ENCODE results near the gene MIEF2. TPM values are rescaled to one million over a fixed set of nuclear protein-coding genes. Genes with fewer than 3 reads are reported as not detected.
A peak's percentile ranks its signal among the peaks of the same experiment; 100 is the strongest.
"Not testable (repeated sequence)": the region's sequence is repeated elsewhere in the genome, so short reads cannot be mapped to it uniquely, and the experiment has no call there.

Gene MIEF2
- total RNA-seq, 1 donor from 2014 or later: 154 TPM

DNA sequence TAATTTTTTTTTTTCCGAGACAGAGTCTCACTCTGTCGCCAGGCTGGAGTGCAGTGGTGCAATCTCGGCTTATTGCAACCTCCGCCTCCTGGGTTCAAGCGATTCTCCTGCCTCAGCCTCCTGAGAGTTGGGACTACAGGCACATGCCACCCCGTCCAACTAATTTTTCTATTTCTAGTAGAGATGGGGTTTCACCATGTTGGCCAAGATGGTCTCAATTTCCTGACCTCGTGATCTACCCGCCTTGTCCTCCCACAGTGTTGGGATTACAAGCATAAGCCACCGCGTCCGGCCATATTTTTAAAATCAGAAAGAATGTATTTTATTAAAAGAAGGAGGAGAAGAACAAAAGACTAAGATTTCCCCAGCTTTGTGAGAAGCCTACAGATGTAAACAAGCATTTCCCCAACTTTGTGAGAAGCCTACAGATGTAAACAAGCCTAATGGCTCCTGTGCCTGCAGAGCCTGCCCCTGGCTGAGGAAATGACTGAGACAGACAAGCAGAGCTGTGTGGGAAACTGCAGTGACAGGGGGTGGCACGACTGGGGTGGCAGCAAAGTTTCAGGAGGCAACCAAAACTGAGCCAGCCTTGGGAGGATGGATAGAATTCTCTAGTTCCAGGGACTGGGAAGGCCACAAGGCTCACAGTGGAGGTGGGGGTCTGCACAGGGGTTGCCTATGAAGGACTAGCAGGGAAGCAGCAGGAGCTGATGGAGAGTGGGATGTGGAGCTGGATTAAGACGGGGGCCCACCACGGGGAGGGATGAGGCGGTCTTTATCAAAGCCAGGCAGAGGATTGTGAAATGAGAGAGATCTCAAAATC lies 31.5 kb downstream of the MIEF2 start:
- no peak for DNase-seq (ENCODE audit: low read depth)

DNA sequence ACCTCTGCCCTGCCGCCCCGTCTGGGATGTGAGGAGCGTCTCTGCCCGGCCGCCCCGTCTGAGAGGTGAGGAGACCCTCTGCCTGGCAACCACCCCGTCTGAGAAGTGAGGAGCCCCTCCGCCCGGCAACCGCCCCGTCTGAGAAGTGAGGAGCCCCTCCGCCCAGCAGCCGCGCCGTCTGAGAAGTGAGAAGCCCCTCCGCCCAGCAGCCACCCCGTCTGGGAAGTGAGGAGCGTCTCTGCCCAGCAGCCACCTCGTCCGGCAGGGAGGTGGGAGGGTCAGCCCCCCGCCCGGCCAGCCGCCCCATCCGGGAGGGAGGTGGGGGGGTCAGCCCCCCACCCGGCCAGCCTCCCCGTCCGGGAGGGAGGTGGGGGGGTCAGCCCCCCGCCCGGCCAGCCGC lies 37.6 kb downstream of the MIEF2 start:
- DNase-seq (ENCODE audit: low read depth): not testable (repeated sequence)

DNA sequence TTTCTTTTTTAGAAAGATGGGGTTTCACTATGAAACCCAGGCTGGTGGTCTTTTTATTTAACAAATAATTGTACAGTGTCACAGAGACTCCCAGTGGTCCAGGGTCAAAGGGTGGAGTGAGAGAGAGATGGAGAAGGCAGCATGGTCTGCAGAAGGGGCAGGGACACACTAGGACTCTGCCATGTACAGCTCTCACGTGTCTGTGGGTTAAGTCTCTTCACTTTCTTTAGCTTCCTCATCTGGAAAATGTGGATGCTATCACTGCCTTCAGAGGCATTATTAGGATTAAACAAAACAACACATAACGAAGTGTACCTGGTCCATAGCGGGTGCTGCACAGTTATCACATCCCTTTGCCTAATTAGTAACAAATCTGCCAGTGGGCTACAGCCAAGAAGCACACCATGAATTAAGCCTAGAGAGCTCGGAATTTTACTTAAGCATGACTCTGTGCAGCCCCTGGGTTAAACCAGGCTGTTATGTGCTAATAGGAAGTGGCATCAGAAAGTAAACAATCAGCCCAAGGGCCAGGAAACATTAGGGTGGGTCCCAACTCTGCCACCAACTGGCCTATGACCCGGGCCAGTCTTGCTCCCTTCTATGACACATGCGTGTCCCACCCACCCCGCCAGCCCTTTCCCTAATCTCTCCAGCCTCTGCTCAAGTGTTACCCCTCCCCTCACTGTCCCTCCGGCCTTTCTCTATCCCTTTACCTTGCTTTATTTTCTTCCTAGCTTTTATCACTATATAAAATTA lies 40.4 kb downstream of the MIEF2 start:
- DNase-seq (ENCODE audit: low read depth): no peak

DNA sequence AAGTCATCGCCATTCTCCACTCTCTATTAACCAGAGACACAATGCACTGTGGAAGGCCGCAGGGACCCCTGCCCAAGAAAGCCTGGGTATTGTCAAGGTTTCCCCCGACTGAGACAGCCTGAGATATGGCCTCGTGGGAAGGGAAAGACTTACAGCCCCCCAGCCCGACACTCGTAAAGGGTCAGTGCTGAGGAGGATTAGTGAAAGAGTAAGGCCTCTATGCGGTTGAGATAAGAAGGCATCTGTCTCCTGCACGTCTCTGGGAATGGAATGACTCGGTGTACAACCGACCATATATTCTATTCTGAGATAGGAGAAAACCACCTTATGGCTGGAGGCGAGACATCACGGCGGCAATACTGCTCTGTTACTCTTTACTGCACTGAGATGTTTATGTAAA lies 42.7 kb downstream of the MIEF2 start:
- not testable (repeated sequence) for DNase-seq (ENCODE audit: low read depth)

DNA sequence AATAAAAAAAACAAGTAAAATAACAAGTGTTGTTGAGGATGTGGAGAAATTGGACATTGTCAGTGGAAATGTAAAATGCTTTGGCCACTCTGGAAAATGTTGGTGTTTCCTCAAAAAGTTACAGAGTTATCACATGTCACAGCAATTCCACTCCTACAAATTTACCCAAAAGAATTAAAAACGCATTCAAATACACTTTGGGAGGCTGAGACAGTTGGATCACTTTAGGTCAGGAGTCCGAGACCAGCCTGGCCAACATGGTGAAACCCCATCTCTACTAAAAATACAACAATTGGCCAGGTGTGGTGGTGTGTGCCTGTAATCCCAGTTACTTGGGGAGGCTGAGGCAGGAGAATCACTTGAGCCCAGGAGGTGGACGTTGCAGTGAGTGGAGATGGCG lies 48.7 kb downstream of the MIEF2 start:
- DNase-seq (ENCODE audit: low read depth): no peak

DNA sequence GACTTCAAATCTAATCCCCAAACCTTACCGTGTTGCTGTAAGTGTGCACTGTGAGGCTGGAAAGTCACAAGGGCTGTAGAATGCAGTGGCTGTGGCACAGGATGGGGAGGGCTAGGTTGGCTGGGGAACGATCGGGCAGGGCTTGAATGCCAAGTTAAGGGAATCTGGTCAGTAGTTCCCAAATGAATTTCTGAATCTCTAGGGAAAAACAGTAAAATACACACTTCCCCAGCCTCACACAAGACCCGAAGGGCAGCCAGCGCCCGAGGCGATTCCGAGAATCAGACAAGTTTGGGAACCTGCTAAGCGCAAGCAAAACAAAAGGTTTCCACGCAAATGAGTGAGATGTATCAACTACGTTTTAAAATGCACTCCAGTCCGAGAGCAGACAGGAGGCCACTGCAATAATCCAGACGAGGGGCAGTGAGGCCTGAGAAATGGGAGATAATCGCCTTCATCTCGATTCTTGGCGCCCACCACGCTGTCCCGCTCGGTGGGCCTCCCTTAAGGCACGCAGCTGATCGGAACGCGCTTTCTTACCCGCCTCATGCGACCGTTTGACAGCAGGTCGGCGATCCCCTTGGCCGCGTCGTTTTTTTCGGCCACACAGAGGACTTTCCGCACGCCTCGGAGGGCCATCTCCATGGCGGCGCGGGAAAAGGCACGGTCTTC lies 53.7 kb downstream of the MIEF2 start:
- DNase-seq (ENCODE audit: low read depth): peak; percentile 14

DNA sequence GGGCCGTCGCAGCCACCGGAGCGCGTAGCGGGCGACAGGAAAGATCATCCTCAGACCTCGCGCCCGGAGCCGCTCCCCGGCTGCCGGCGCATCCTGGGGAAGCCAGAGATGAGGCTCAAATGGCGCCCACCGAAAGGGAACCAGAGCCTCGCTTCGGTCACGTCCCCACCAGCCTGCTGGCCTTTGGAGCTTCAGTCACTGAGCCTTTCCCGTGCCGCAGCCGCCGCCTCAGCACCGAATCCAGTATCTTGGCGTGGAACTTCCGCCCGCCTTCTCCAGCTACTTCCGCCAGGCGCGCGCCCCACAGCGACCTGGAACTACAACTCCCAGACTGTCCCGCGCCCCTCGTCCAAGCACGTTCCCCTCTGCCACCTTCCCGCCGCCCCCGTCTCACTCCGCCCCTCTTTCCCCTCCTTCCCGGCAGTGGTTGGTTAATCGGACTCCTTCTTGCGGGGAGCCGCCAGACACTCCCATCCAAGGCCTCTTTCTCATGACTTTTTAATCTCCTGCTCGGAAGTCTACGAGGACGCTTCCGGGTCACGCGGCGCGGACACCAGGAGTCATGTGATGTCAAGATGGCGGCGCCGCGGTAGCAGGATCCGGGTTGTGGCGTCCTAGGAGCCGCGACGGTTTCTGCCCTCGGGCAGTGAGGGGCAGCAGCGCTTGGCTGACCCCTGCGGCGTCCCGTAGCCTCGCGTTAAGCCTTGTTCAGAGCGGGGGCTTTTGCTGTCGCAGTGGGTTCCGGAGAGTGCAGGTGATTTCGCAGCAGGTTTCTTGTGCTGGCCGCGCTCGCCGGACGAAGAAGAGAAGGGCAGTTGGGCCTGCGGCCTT lies 54.5 kb downstream of the MIEF2 start, which contains the start of the genes SMCR8 and TOP3A:
TSS of gene SMCR8 (plus strand) at position 563 of the 831 bp plus-strand sequence. CDS start 497 bp downstream, outside the sequence.
TSS of gene TOP3A (minus strand) at position 264 of the 831 bp plus-strand sequence. CDS start at position 48, 216 bp downstream.
- DNase-seq (ENCODE audit: low read depth): peak; percentile 97

DNA sequence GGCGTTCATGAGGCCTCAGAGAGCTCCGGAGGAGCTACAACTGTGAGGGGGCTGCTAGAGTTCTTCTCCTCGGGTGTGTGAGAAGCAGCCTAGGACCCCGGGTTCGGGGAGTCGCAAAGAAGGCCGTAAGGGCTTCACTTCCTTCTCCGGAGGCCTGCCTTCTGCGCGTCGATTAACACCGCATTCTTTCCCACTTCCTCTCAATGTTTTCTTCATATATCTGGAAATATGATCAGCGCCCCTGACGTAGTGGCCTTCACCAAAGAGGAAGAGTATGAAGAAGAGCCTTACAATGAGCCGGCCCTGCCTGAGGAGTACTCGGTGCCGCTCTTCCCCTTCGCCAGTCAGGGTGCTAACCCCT lies 55.1 kb downstream of the MIEF2 start:
- DNase-seq (ENCODE audit: low read depth): no peak

DNA sequence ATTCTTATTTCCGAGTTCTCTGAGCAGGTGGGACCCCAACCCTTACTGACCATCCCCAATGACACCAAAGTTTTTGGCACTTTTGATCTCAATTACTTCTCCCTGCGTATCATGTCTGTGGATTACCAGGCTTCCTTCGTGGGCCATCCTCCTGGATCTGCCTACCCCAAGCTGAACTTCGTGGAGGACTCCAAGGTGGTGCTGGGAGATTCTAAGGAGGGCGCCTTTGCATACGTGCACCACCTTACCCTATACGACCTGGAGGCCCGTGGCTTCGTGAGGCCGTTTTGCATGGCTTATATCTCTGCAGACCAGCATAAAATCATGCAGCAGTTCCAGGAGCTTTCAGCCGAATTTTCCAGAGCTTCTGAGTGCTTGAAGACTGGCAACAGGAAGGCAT lies 55.5 kb downstream of the MIEF2 start:
- DNase-seq (ENCODE audit: low read depth): no peak

Other genes starting within 250 kb of the MIEF2 start
- 15.1 and 17.4 TPM in 2 replicates for gene ATPAF2, start 221.5 kb upstream of the MIEF2 start, total RNA-seq
- 2.6 and 9.4 TPM in 2 replicates for gene GID4, start 221.3 kb upstream of the MIEF2 start, total RNA-seq
- gene DRG2, start 172.7 kb upstream of the MIEF2 start, total RNA-seq: 36.5 and 39.6 TPM in 2 replicates
- 0.45 TPM in 1 of 2 replicates, not detected in the other for gene MYO15A, start 151.9 kb upstream of the MIEF2 start, total RNA-seq
- gene ALKBH5, start 76.8 kb upstream of the MIEF2 start, total RNA-seq: 103 and 124 TPM in 2 replicates
- gene LLGL1, start 35.0 kb upstream of the MIEF2 start, total RNA-seq: 30.4 and 46.4 TPM in 2 replicates
- gene FLII, start 1.9 kb upstream of the MIEF2 start, total RNA-seq: 343 and 451 TPM in 2 replicates
- gene TOP3A, start 54.3 kb downstream of the MIEF2 start, total RNA-seq: 10.4 and 25.7 TPM in 2 replicates
- gene SMCR8, start 54.6 kb downstream of the MIEF2 start, total RNA-seq: 15.1 and 38.8 TPM in 2 replicates
- gene SHMT1, start 102.9 kb downstream of the MIEF2 start, total RNA-seq: 27.6 and 30.3 TPM in 2 replicates
- gene EVPLL, start 117.1 kb downstream of the MIEF2 start, total RNA-seq: 0.10 TPM in 1 of 2 replicates, not detected in the other
- gene LGALS9C, start 216.1 kb downstream of the MIEF2 start, total RNA-seq: not detected in 2 replicates